Measurements from ENCODE around the gene TRAPPC6A. TPM values are rescaled to one million over a fixed set of nuclear protein-coding genes. Genes with fewer than 3 reads are reported as not detected.
A peak's percentile ranks its signal among the peaks of the same experiment; 100 is the strongest.

Gene TRAPPC6A
- total and polyA plus RNA-seq, 2 of the 13 experiments (the other 11 are each of a cell fraction or from before 2014, with no cell fraction given) = 6.5 to 21.0 TPM

GRCh38 chr19:45154064-45154827 lies 23.8 kb downstream of the TRAPPC6A start (continued):
- TF ChIP-seq, protein P1, sequence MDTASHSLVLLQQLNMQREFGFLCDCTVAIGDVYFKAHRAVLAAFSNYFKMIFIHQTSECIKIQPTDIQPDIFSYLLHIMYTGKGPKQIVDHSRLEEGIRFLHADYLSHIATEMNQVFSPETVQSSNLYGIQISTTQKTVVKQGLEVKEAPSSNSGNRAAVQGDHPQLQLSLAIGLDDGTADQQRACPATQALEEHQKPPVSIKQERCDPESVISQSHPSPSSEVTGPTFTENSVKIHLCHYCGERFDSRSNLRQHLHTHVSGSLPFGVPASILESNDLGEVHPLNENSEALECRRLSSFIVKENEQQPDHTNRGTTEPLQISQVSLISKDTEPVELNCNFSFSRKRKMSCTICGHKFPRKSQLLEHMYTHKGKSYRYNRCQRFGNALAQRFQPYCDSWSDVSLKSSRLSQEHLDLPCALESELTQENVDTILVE (CRISPR knock-in tag; IDR thresholded peaks at IDR 0.05) = no peak
- TF ChIP-seq ELF1 (CRISPR knock-in tag; IDR thresholded peaks at IDR 0.05) = peak; percentile 40; the same call in 1 of the 2 replicates
- TF ChIP-seq E2F1 (CRISPR knock-in tag; IDR thresholded peaks at IDR 0.05) = no peak
- TF ChIP-seq SOX13 (IDR thresholded peaks at IDR 0.05) = no peak
- TF ChIP-seq SOX13 (CRISPR knock-in tag; conservative IDR thresholded peaks at IDR 0.05 in 1 of 2, IDR thresholded peaks at IDR 0.05 in 1 of 2) = peak in 1 of 2 experiments; percentile 64; a peak in 2 of 4 replicates
- no peak for TF ChIP-seq CBX5 (CRISPR knock-in tag; IDR thresholded peaks at IDR 0.05; ENCODE audit: borderline replicate concordance)
- TF ChIP-seq MAFK (conservative IDR thresholded peaks at IDR 0.05 in 1 of 2, IDR thresholded peaks at IDR 0.05 in 1 of 2; ENCODE audit: low read length in 2 of 2) = no peak
- TF ChIP-seq NFYB (CRISPR knock-in tag; IDR thresholded peaks at IDR 0.05) = peak; percentile 69
- TF ChIP-seq RXRA (CRISPR knock-in tag; IDR thresholded peaks at IDR 0.05) = peak; percentile 94
- peak; percentile 77 for TF ChIP-seq ZMYM2 (CRISPR knock-in tag; IDR thresholded peaks at IDR 0.05)
- TF ChIP-seq SAP130 (CRISPR knock-in tag; IDR thresholded peaks at IDR 0.05; ENCODE audit: low read depth) = peak; percentile 94
- TF ChIP-seq MTA3 (CRISPR knock-in tag; IDR thresholded peaks at IDR 0.05) = no peak
- peak; percentile 31; the same call in 1 of the 2 replicates for TF ChIP-seq SPEN (CRISPR knock-in tag; IDR thresholded peaks at IDR 0.05; ENCODE audit: low read depth)
- TF ChIP-seq PHF20 (CRISPR knock-in tag; IDR thresholded peaks at IDR 0.05) = no peak
- TF ChIP-seq ZNF501 (CRISPR knock-in tag; IDR thresholded peaks at IDR 0.05) = peak; percentile 42; the same call in 1 of the 2 replicates
- peak; percentile 9; the same call in 1 of the 2 replicates for TF ChIP-seq ZNF670 (CRISPR knock-in tag; IDR thresholded peaks at IDR 0.05; ENCODE audit: borderline replicate concordance)
- TF ChIP-seq, protein P2, sequence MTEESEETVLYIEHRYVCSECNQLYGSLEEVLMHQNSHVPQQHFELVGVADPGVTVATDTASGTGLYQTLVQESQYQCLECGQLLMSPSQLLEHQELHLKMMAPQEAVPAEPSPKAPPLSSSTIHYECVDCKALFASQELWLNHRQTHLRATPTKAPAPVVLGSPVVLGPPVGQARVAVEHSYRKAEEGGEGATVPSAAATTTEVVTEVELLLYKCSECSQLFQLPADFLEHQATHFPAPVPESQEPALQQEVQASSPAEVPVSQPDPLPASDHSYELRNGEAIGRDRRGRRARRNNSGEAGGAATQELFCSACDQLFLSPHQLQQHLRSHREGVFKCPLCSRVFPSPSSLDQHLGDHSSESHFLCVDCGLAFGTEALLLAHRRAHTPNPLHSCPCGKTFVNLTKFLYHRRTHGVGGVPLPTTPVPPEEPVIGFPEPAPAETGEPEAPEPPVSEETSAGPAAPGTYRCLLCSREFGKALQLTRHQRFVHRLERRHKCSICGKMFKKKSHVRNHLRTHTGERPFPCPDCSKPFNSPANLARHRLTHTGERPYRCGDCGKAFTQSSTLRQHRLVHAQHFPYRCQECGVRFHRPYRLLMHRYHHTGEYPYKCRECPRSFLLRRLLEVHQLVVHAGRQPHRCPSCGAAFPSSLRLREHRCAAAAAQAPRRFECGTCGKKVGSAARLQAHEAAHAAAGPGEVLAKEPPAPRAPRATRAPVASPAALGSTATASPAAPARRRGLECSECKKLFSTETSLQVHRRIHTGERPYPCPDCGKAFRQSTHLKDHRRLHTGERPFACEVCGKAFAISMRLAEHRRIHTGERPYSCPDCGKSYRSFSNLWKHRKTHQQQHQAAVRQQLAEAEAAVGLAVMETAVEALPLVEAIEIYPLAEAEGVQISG (CRISPR knock-in tag; IDR thresholded peaks at IDR 0.05) = 0 out of 2 replicates have a peak, but pooled peaks have one; percentile 40
- TF ChIP-seq NCOR1 (IDR thresholded peaks at IDR 0.05; ENCODE audit: borderline replicate concordance, low read length) = peak; percentile 57; the same call in 1 of the 2 replicates
- TF ChIP-seq BHLHE40 (IDR thresholded peaks at IDR 0.05; ENCODE audit: low read length) = peak; percentile 78
- TF ChIP-seq, protein P3, sequence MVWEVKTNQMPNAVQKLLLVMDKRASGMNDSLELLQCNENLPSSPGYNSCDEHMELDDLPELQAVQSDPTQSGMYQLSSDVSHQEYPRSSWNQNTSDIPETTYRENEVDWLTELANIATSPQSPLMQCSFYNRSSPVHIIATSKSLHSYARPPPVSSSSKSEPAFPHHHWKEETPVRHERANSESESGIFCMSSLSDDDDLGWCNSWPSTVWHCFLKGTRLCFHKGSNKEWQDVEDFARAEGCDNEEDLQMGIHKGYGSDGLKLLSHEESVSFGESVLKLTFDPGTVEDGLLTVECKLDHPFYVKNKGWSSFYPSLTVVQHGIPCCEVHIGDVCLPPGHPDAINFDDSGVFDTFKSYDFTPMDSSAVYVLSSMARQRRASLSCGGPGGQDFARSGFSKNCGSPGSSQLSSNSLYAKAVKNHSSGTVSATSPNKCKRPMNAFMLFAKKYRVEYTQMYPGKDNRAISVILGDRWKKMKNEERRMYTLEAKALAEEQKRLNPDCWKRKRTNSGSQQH (CRISPR knock-in tag; IDR thresholded peaks at IDR 0.05; ENCODE audit: low read depth) = no peak
- no peak for TF ChIP-seq SNRNP70 (IDR thresholded peaks at IDR 0.05; ENCODE audit: low read depth, low read length)

Measured in HepG2 (cell line).